Common myeloid progenitor, CD34-positive (primary cell): ENCODE results near the gene PPP1R26.
"Not testable (repeated sequence)": the region's sequence is repeated elsewhere in the genome, so short reads cannot be mapped to it uniquely, and the experiment has no call there.

Experiments
- CTCF ChIA-PET: fragments of 350-600 bp; sonication (Branson Sonifier 250); formaldehyde crosslinking; loops from one replicate; lab custom pipeline; 2021; ENCODE audit warnings: antibody characterized with exemption; lab: Charles Lee
- POLR2A ChIA-PET: fragments of 350-600 bp; sonication (Branson Sonifier 250); formaldehyde crosslinking; loops from one replicate; lab custom pipeline; 2021; ENCODE audit warnings: antibody characterized with exemption; lab: Charles Lee
- DNase-seq, 3 donors: peaks; one replicate each; pipeline versions ENCODE4 v3.0.0 to v3.0.0-alpha.2; 2013
- H3K27ac ChIP-seq, 2 experiments: 1 replicate in 1 of 2; 2 replicates in 1 of 2; pipeline ENCODE4 v1.7.0; 2013; ENCODE audit warnings: inconsistent platforms in 2 of 2, low read length in 2 of 2, mild to moderate bottlenecking in 2 of 2, low read depth in 1 of 2, moderate library complexity in 1 of 2; ENCODE audit not compliant: severe bottlenecking in 2 of 2, insufficient read depth in 1 of 2, poor library complexity in 1 of 2
- H3K27me3 ChIP-seq, 5 experiments: replicated peaks in 2 of 5; 1 replicate in 3 of 5; 2 replicates in 2 of 5; pipeline versions ENCODE4 v1.6.1 to v1.7.0; 2013; ENCODE audit warnings: low read length in 4 of 5, mild to moderate bottlenecking in 2 of 5, moderate library complexity in 2 of 5, inconsistent platforms in 1 of 5; ENCODE audit not compliant: insufficient read depth in 5 of 5, control insufficient read depth in 4 of 5
- H3K36me3 ChIP-seq, 4 experiments: 1 replicate in 2 of 4; 2 replicates in 2 of 4; pipeline versions ENCODE4 v1.6.1 to v1.7.0; 2013; ENCODE audit warnings: low read length in 3 of 4, control low read depth in 1 of 4, mild to moderate bottlenecking in 1 of 4; ENCODE audit not compliant: control insufficient read depth in 4 of 4, insufficient read depth in 4 of 4
- H3K4me1 ChIP-seq, 4 experiments: 1 replicate in 3 of 4; 2 replicates in 1 of 4; pipeline versions ENCODE4 v1.6.1 to v1.7.1; 2013; ENCODE audit warnings: low read length in 3 of 4, mild to moderate bottlenecking in 3 of 4, control low read depth in 1 of 4, inconsistent platforms in 1 of 4, moderate library complexity in 1 of 4; ENCODE audit not compliant: control insufficient read depth in 4 of 4, insufficient read depth in 4 of 4; ENCODE audit errors: control extremely low read depth in 1 of 4
- H3K4me3 ChIP-seq, 7 experiments: 1 replicate in 4 of 7; 2 replicates in 3 of 7; pipeline versions ENCODE4 v1.5.1 to v1.7.0; 2013; ENCODE audit warnings: mild to moderate bottlenecking in 7 of 7, low read length in 6 of 7, moderate library complexity in 6 of 7, inconsistent platforms in 2 of 7, low read depth in 2 of 7, control low read depth in 1 of 7; ENCODE audit not compliant: insufficient read depth in 4 of 7, control insufficient read depth in 1 of 7; ENCODE audit errors: extremely low read depth in 1 of 7
- H3K9me3 ChIP-seq, 5 experiments: 1 replicate in 4 of 5; 2 replicates in 1 of 5; pipeline versions ENCODE4 v1.6.1 to v1.7.1; 2013; ENCODE audit warnings: low read length in 4 of 5, mild to moderate bottlenecking in 2 of 5, inconsistent platforms in 1 of 5, low read depth in 1 of 5, moderate library complexity in 1 of 5; ENCODE audit not compliant: control insufficient read depth in 4 of 5, insufficient read depth in 2 of 5; ENCODE audit errors: control extremely low read depth in 1 of 5
- WGBS: methylation state at CpG from one replicate; pipeline ENCODE4 v1.1.5; 2013; ENCODE audit not compliant: insufficient coverage; 5-methylcytosine and 5-hydroxymethylcytosine counted together

Gene PPP1R26

GRCh38 chr9:135509458-135509857, 29.9 kb downstream of the PPP1R26 start:
- WGBS: no CpG with 5 or more reads among the region's 2 CpGs
- H3K4me3 ChIP-seq: no peak overlapping the region
- H3K36me3 ChIP-seq: peaks cover 0 to 12% (median 7%) of the 10 kb centered on the region in 4 experiments
- POLR2A ChIA-PET: no interaction called here
- CTCF ChIA-PET: no interaction called here
- H3K4me1 ChIP-seq: peaks cover 0 to 6% (median under 1%) of the 10 kb centered on the region in 4 experiments
- peaks cover 0 to 10% (median 0%) of the 10 kb centered on the region in 5 experiments for H3K27me3 ChIP-seq
- no peak for DNase-seq
- H3K27ac ChIP-seq: no peak overlapping the region
- peaks cover 0 to 6% (median 0%) of the 10 kb centered on the region in 5 experiments for H3K9me3 ChIP-seq

DNA sequence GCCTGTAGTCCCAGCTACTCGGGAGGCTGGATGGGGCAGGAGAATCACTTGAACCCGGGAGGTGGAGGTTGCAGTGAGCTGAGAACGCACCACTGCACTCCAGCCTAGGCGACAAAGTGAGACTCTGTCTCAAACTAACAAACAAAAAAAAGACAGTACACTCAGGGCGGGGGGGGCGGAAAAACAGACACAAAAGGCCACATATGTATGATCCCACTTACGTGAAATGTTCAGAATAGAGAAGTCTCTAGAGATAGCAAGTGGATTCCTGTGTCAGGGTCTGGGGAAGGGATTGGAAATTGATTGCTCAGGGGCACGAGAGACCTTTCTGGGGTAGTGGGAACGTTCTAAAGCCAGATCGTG, 32.6 kb downstream of the PPP1R26 start:
- peaks cover 0 to 6% (median 0%) of the 10 kb centered on the region in 5 experiments for H3K9me3 ChIP-seq
- no peak overlapping the region for H3K4me3 ChIP-seq
- peaks cover 0 to 9% (median 2%) of the 10 kb centered on the region in 4 experiments for H3K4me1 ChIP-seq
- POLR2A ChIA-PET: no interaction called here
- H3K36me3 ChIP-seq: no peaks in the 10 kb centered on the region
- peaks cover 0 to 22% (median 0%) of the 10 kb centered on the region in 5 experiments for H3K27me3 ChIP-seq
- no peak for DNase-seq
- WGBS: 84% methylated on average over 6 of the region's 10 CpGs
- CTCF ChIA-PET: no interaction called here
- no peak overlapping the region for H3K27ac ChIP-seq

GRCh38 chr9:135512904-135513303, 33.3 kb downstream of the PPP1R26 start:
- ChIA-PET POLR2A (no interaction called here), CTCF (no interaction called here)
- Histone ChIP-seq H3K4me3 (no peak overlapping the region), H3K4me1 (peaks cover 0 to 9% (median 2%) of the 10 kb centered on the region in 4 experiments), H3K9me3 (peaks cover 0 to 6% (median 0%) of the 10 kb centered on the region in 5 experiments), H3K27me3 (peaks cover 0 to 29% (median 0%) of the 10 kb centered on the region in 5 experiments), H3K27ac (no peak overlapping the region), H3K36me3 (no peaks in the 10 kb centered on the region)
- no peak for DNase-seq
- WGBS: 77% methylated on average over 5 of the region's 7 CpGs

DNA sequence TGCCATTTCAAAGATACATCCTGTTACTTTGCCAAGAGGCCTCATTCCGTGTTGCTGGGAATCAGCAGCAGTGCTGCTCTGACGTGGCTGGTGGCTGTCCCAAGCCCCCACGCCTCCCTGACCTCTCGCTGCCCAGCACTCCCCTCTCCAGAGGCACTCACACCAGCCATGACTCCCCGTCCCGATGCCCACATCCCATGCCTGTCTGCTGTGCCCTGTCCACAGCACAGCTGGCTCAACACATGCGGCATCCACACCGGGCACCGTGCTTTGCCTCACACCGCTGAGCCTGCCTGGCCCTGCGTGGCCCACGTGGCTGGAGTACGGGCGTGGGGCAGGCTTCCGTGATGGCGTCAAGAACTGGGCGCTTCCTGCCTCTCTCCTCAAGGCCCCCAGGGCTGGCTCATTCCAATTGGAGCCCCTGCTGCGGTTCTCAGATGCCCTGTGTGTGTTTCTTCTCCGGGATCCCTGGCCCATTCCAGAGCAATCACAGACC, 33.8 kb downstream of the PPP1R26 start:
- ChIA-PET POLR2A (no interaction called here), CTCF (no interaction called here)
- no peak overlapping the region for H3K27ac ChIP-seq
- no peak for DNase-seq
- H3K4me1 ChIP-seq: peaks cover 0 to 9% (median 2%) of the 10 kb centered on the region in 4 experiments
- H3K9me3 ChIP-seq: peaks cover 0 to 5% (median 0%) of the 10 kb centered on the region in 5 experiments
- no peak overlapping the region for H3K4me3 ChIP-seq
- no peaks in the 10 kb centered on the region for H3K36me3 ChIP-seq
- WGBS: 92% methylated on average over 19 of the region's 19 CpGs
- peaks cover 0 to 34% (median 0%) of the 10 kb centered on the region in 5 experiments for H3K27me3 ChIP-seq

DNA sequence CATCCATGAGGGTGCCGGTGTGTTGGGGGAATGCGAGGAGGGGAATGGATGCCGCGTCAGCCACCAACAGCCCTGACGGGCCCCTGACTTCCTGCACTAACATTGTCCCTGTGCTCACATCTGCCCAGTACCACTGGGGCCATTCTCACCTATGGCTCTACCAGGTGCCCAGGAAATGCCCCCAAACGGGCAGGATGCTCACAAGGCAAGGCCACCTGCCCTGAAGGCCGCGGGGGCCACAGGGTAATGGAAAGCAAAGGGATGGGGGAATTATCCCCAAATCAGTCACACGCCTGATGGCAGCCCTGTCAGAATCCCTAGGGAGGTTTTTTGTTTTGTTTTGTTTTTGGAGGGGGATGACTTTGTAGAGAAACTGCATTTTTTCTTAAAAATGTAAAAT, 34.3 kb downstream of the PPP1R26 start:
- H3K9me3 ChIP-seq, CTCF ChIA-PET: not testable (repeated sequence)
- WGBS: no CpG with 5 or more reads among the region's 9 CpGs

DNA sequence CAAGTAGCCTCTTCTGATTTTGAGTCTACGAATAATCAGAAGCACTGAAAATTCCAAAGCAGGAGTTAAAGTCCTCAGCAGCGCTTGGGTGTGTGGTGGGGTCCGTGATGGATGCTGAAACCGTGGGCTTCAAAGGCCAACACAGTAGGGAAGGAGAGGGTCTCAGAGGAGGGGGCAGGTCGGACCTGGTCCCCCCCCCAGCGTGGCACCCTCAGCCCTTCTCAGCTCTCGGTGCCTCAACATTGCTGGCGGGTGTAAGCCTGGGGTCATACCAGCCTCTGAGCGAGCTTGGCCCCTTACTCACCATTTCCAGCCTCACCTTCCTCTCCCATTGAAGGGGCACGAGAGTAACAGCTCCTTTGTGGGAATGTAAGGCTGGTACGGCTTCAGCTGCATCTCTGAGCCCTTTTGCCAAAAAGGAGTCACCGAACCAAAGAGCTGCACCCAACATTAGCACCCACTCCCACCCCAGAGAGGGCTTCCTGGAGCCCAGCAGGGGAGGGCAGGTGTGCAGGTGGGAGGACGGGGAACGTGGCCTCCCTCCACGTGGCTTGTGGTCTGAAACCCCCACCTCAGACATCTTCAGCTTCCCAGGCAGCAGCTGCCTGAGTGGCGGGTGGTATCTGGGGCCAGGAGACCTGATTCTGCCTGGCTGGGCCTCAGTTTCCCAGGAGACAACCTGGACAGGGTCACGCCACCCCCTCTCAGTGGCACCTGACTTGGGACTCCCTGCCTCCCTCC, 34.9 kb downstream of the PPP1R26 start:
- Histone ChIP-seq H3K4me1 (peaks cover 0 to 9% (median 2%) of the 10 kb centered on the region in 4 experiments), H3K27ac (no peak overlapping the region), H3K9me3 (peaks cover 0 to under 1% (median 0%) of the 10 kb centered on the region in 5 experiments), H3K27me3 (peaks cover under 1 to 40% (median 3%) of the 10 kb centered on the region in 5 experiments), H3K4me3 (no peak overlapping the region), H3K36me3 (no peaks in the 10 kb centered on the region)
- ChIA-PET CTCF (no interaction called here), POLR2A (no interaction called here)
- DNase-seq: no peak
- WGBS: 94% methylated on average over 12 of the region's 17 CpGs

More for the DNA sequence above, 34.3 kb downstream of the PPP1R26 start:
- H3K4me3 ChIP-seq, POLR2A ChIA-PET, H3K27ac ChIP-seq, DNase-seq, H3K36me3 ChIP-seq, H3K4me1 ChIP-seq: not testable (repeated sequence)
- H3K27me3 ChIP-seq: peaks cover 0 to 36% (median 0%) of the 10 kb centered on the region in 5 experiments
